IMR-90 (cell line): Measurements from ENCODE around the gene MAP10.

Source experiments
- BHLHE40 ChIP-seq: fragments of 150-350 bp; IDR thresholded peaks from 2 replicates; pipeline ENCODE4 v1.6.1; 2016; ENCODE audit warnings: mild to moderate bottlenecking, low read depth, low read length
- CEBPB ChIP-seq: IDR thresholded peaks from 2 replicates; pipeline ENCODE4 v1.6.1; 2012; ENCODE audit warnings: low read depth, low read length, improper control_type of control experiment
- CHD1 ChIP-seq: IDR thresholded peaks from 2 replicates; pipeline ENCODE4 v1.6.1; 2012; ENCODE audit warnings: low read depth, low read length, improper control_type of control experiment
- FOS ChIP-seq: fragments of 150-350 bp; IDR thresholded peaks from 2 replicates; pipeline ENCODE4 v1.6.1; 2016; ENCODE audit warnings: low read depth, low read length
- MAFK ChIP-seq: IDR thresholded peaks from 2 replicates; pipeline ENCODE4 v1.6.1; 2012; ENCODE audit warnings: low read depth, low read length, improper control_type of control experiment
- MXI1 ChIP-seq: IDR thresholded peaks from 2 replicates; pipeline ENCODE4 v1.6.1; 2012; ENCODE audit warnings: low read depth, mild to moderate bottlenecking, low read length, moderate library complexity, borderline replicate concordance
- POLR2A ChIP-seq: IDR thresholded peaks from 2 replicates; pipeline ENCODE4 v1.6.1; 2012; ENCODE audit warnings: mild to moderate bottlenecking, low read depth, low read length
- RAD21 ChIP-seq: IDR thresholded peaks from 2 replicates; pipeline ENCODE4 v1.6.1; 2012; ENCODE audit warnings: low read length, improper control_type of control experiment
- RCOR1 ChIP-seq: IDR thresholded peaks from 2 replicates; pipeline ENCODE4 v1.6.1; 2012; ENCODE audit warnings: mild to moderate bottlenecking, low read length, improper control_type of control experiment; ENCODE audit not compliant: insufficient replicate concordance
- RFX5 ChIP-seq: IDR thresholded peaks from 2 replicates; pipeline ENCODE4 v1.8.0; 2012; ENCODE audit warnings: low read depth, mild to moderate bottlenecking, low read length, moderate library complexity
- SMC3 ChIP-seq: fragments of 150-350 bp; IDR thresholded peaks from 2 replicates; pipeline ENCODE4 v1.6.1; 2016; ENCODE audit warnings: low read depth, mild to moderate bottlenecking, antibody characterized with exemption, low read length, moderate library complexity
- TF ChIP-seq, protein P1 (sequence below): conservative IDR thresholded peaks from 2 replicates; pipeline ENCODE4 v1.5.1; 2012; ENCODE audit warnings: mild to moderate bottlenecking, low read depth, low read length, improper control_type of control experiment
- TF ChIP-seq, protein P2 (sequence below): fragments of 150-350 bp; IDR thresholded peaks from 2 replicates; pipeline ENCODE4 v1.6.1; 2017; ENCODE audit warnings: mild to moderate bottlenecking, antibody characterized with exemption, low read length, low read depth

DNA sequence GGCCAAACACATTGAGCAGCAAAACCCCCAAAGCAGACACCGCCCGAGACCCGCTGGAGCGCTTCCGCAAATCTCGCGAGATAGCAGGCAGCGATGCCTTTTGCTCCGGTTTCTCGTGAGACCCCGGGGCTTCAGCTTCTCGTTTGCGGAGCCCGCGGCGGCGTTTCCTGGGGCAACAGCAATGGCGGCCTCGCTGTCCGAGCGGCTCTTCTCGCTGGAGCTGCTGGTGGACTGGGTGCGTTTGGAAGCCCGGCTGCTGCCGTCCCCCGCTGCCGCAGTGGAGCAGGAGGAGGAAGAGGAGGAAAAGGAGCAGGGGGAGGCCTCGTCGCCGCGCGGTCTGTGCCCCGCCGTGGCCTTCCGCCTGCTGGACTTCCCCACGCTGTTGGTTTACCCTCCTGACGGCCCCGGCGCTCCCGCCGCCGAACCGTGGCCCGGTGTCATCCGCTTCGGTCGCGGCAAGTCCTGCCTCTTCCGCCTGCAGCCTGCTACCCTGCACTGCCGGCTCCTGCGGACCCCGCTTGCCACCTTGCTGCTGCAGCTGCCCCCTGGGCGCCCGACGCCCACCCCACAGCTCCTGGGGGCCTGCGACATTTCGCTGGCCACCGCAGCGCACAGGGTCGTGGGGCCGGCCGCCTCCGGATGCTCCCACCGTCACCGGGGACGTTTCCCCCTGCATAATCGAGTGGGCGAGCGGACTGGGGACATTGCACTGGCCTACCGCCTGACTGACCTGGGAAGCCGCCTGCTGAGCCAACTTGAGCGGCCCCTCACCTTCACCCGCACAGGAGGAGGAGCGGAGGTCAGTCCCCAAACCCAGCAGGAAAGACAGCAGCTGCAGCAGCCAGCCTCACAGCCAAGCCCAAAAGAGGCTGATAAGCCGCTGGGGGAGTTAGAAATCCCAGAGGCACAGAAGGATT, at the start of gene MAP10:
- TF ChIP-seq POLR2A (no peak), MAFK (no peak), CHD1 (no peak), RAD21 (no peak; the same call in 1 of the 2 replicates), MXI1 (no peak), SMC3 (no peak), CEBPB (no peak), FOS (no peak), RFX5 (no peak), BHLHE40 (no peak), RCOR1 (no peak)
- TF ChIP-seq, protein P1, sequence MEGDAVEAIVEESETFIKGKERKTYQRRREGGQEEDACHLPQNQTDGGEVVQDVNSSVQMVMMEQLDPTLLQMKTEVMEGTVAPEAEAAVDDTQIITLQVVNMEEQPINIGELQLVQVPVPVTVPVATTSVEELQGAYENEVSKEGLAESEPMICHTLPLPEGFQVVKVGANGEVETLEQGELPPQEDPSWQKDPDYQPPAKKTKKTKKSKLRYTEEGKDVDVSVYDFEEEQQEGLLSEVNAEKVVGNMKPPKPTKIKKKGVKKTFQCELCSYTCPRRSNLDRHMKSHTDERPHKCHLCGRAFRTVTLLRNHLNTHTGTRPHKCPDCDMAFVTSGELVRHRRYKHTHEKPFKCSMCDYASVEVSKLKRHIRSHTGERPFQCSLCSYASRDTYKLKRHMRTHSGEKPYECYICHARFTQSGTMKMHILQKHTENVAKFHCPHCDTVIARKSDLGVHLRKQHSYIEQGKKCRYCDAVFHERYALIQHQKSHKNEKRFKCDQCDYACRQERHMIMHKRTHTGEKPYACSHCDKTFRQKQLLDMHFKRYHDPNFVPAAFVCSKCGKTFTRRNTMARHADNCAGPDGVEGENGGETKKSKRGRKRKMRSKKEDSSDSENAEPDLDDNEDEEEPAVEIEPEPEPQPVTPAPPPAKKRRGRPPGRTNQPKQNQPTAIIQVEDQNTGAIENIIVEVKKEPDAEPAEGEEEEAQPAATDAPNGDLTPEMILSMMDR = no peak
- TF ChIP-seq, protein P2, sequence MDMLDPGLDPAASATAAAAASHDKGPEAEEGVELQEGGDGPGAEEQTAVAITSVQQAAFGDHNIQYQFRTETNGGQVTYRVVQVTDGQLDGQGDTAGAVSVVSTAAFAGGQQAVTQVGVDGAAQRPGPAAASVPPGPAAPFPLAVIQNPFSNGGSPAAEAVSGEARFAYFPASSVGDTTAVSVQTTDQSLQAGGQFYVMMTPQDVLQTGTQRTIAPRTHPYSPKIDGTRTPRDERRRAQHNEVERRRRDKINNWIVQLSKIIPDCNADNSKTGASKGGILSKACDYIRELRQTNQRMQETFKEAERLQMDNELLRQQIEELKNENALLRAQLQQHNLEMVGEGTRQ = no peak
